ENCODE results near the gene MAGI1.

DNA sequence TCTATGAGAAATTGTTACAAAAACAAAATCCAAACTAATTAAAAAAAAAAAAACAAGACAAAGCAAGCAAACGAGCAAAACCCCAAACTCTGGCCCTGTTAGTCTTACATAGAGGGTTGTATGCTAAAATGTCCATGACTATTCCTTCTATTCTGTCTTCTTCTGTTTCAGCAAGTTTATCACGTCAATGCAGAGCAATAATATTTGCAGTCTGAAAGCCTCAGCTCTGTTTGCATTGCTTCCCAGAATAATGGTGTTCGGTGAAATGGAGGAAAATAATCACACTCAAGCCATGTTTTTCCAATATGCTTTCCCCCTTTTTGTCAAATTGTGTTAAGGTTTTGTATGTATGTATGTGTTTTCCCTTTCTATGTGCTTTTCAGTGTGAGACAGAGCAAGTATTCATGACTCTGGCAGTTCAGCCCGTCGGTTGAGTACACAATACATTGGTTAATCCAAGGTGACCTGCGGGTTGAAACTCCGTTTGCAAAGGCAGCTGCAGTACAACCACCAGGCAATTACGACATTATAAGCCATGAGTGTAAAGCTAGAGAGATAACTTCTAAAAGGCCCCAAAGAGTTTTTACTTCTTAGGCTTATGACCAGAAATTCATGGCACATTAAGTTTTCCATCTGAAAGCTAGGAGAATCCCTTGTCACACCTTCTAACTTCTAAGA lies 34.9 kb upstream of the MAGI1 start:
- TF ChIP-seq POLR2AphosphoS5 (IDR thresholded peaks at IDR 0.05) = no peak
- TF ChIP-seq, protein P1, sequence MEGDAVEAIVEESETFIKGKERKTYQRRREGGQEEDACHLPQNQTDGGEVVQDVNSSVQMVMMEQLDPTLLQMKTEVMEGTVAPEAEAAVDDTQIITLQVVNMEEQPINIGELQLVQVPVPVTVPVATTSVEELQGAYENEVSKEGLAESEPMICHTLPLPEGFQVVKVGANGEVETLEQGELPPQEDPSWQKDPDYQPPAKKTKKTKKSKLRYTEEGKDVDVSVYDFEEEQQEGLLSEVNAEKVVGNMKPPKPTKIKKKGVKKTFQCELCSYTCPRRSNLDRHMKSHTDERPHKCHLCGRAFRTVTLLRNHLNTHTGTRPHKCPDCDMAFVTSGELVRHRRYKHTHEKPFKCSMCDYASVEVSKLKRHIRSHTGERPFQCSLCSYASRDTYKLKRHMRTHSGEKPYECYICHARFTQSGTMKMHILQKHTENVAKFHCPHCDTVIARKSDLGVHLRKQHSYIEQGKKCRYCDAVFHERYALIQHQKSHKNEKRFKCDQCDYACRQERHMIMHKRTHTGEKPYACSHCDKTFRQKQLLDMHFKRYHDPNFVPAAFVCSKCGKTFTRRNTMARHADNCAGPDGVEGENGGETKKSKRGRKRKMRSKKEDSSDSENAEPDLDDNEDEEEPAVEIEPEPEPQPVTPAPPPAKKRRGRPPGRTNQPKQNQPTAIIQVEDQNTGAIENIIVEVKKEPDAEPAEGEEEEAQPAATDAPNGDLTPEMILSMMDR (IDR thresholded peaks at IDR 0.05 in 8 of 11, conservative IDR thresholded peaks at IDR 0.05 in 3 of 11) = no peak
